H1 (cell line): ENCODE data around the gene FBXO34. TPM values are rescaled to one million over a fixed set of nuclear protein-coding genes. Genes with fewer than 3 reads are reported as not detected.

Experiments
- CTCF ChIA-PET: fragments of 300-600 bp; sonication (Branson Sonifier 250); formaldehyde crosslinking; loops from one replicate; lab custom pipeline; 2021; ENCODE audit not compliant: partially characterized antibody; lab: Charles Lee
- POLR2A ChIA-PET: fragments of 300-600 bp; sonication (Branson Sonifier 250); formaldehyde crosslinking; loops from one replicate; lab custom pipeline; 2021; ENCODE audit warnings: inconsistent platforms; ENCODE audit not compliant: partially characterized antibody; lab: Charles Lee
- DNase-seq, 2 experiments: peaks; one replicate each; pipeline versions ENCODE4 v3.0.0 to v3.0.0-alpha.2; 2010 to 2022; ENCODE audit warnings: low spot score in 2 of 2, low read depth in 1 of 2, mixed read lengths in 1 of 2
- FAIRE-seq: peaks from 2 replicates; lab custom pipeline; 2011; peaks lifted over from hg19 to GRCh38; lab: Jason Lieb, UNC
- H2AFZ ChIP-seq: 2 replicates; pipeline ENCODE4 v1.8.1; 2012; ENCODE audit warnings: low read length, inconsistent platforms
- H2AK5ac ChIP-seq: 2 replicates; pipeline ENCODE4 v1.6.1; 2013; ENCODE audit warnings: low read depth, low read length
- H2BK120ac ChIP-seq: replicated peaks from 2 replicates; pipeline ENCODE3; 2013; ENCODE audit warnings: low read depth, low read length, inconsistent platforms
- H2BK12ac ChIP-seq: 2 replicates; pipeline ENCODE4 v1.6.1; 2013; ENCODE audit warnings: low read depth, low read length
- H2BK15ac ChIP-seq: 2 replicates; pipeline ENCODE4 v1.6.1; 2013; ENCODE audit warnings: low read length
- H2BK20ac ChIP-seq: 2 replicates; pipeline ENCODE4 v1.6.1; 2013; ENCODE audit warnings: low read length
- H2BK5ac ChIP-seq: 2 replicates; pipeline ENCODE4 v1.6.1; 2013; ENCODE audit warnings: low read depth, low read length
- H3K14ac ChIP-seq: 2 replicates; pipeline ENCODE4 v1.6.1; 2013; ENCODE audit warnings: inconsistent platforms; ENCODE audit not compliant: insufficient read length
- H3K18ac ChIP-seq: 2 replicates; pipeline ENCODE4 v1.6.1; 2013; ENCODE audit warnings: low read length; ENCODE audit errors: extremely low read depth
- H3K23ac ChIP-seq: 2 replicates; pipeline ENCODE4 v1.6.1; 2013; ENCODE audit warnings: inconsistent platforms; ENCODE audit not compliant: insufficient read length
- H3K23me2 ChIP-seq: 2 replicates; pipeline ENCODE4 v1.6.1; 2013; ENCODE audit warnings: low read depth, low read length
- H3K27ac ChIP-seq: 2 replicates; pipeline ENCODE4 v1.6.1; 2011; ENCODE audit warnings: low read depth, low read length, inconsistent platforms
- H3K27me3 ChIP-seq, 4 experiments: replicated peaks in 1 of 4; 1 replicate in 1 of 4; 2 replicates in 3 of 4; pipeline versions ENCODE4 v1.6.1 to v1.8.1; 2011 to 2013; ENCODE audit warnings: low read length in 3 of 4, mild to moderate bottlenecking in 3 of 4, inconsistent platforms in 2 of 4, mixed read lengths in 2 of 4, moderate library complexity in 1 of 4; ENCODE audit not compliant: control insufficient read depth in 3 of 4, insufficient read depth in 3 of 4; ENCODE audit errors: extremely low read depth in 1 of 4
- H3K36me3 ChIP-seq, 4 experiments: 2 replicates each; pipeline versions ENCODE4 v1.6.1 to v1.8.1; 2011 to 2013; ENCODE audit warnings: mild to moderate bottlenecking in 4 of 4, low read length in 3 of 4, moderate library complexity in 2 of 4, control low read depth in 1 of 4, inconsistent platforms in 1 of 4; ENCODE audit not compliant: insufficient read depth in 4 of 4, control insufficient read depth in 2 of 4
- H3K4ac ChIP-seq: replicated peaks from 2 replicates; pipeline ENCODE3; 2013; ENCODE audit warnings: low read length, low read depth, mixed read lengths, inconsistent platforms; ENCODE audit not compliant: insufficient read length
- H3K4me1 ChIP-seq, 4 experiments: replicated peaks in 1 of 4; 1 replicate in 1 of 4; 2 replicates in 3 of 4; pipeline versions ENCODE4 v1.6.1 to v1.8.1; 2011 to 2013; ENCODE audit warnings: low read length in 3 of 4, inconsistent platforms in 2 of 4, mixed read lengths in 1 of 4; ENCODE audit not compliant: insufficient read depth in 4 of 4, control insufficient read depth in 3 of 4
- H3K4me2 ChIP-seq, 2 experiments: 2 replicates each; pipeline versions ENCODE4 v1.6.1 to v1.8.1; 2011 to 2013; ENCODE audit warnings: low read depth in 2 of 2, low read length in 2 of 2, control low read depth in 1 of 2, inconsistent platforms in 1 of 2, mild to moderate bottlenecking in 1 of 2; ENCODE audit not compliant: insufficient read depth in 1 of 2
- H3K4me3 ChIP-seq, 4 experiments: fragments of 200-600, 300-600 bp in 1 of 4; sonication (generic), shearing (Covaris generic), sonication (Bioruptor Twin) in 1 of 4; 2 replicates each; pipeline versions ENCODE4 v1.5.1 to v1.8.1; 2011 to 2016; ENCODE audit warnings: low read length in 4 of 4, low read depth in 3 of 4, control low read depth in 2 of 4, inconsistent platforms in 2 of 4, mild to moderate bottlenecking in 2 of 4, mixed read lengths in 1 of 4, moderate library complexity in 1 of 4; ENCODE audit not compliant: insufficient read depth in 2 of 4; ENCODE audit errors: extremely low read depth in 1 of 4
- H3K56ac ChIP-seq: replicated peaks from 2 replicates; pipeline ENCODE3; 2013; ENCODE audit warnings: low read depth, mild to moderate bottlenecking, mixed read lengths, low read length, inconsistent platforms; ENCODE audit not compliant: insufficient read length
- H3K79me1 ChIP-seq: 2 replicates; pipeline ENCODE4 v1.6.1; 2013; ENCODE audit warnings: low read depth, low read length, control low read depth
- H3K79me2 ChIP-seq, 2 experiments: 2 replicates each; pipeline versions ENCODE4 v1.6.1 to v1.8.1; 2012 to 2013; ENCODE audit warnings: low read length in 2 of 2, mild to moderate bottlenecking in 2 of 2, inconsistent platforms in 1 of 2; ENCODE audit not compliant: insufficient read depth in 2 of 2, control insufficient read depth in 1 of 2
- H3K9ac ChIP-seq, 4 experiments: replicated peaks in 1 of 4; 1 replicate in 1 of 4; 2 replicates in 3 of 4; pipeline versions ENCODE4 v1.6.1 to v1.8.1; 2011 to 2013; ENCODE audit warnings: low read depth in 3 of 4, low read length in 3 of 4, control low read depth in 2 of 4, mild to moderate bottlenecking in 2 of 4, moderate library complexity in 2 of 4, inconsistent platforms in 1 of 4; ENCODE audit errors: extremely low read depth in 1 of 4
- H3K9me3 ChIP-seq, 2 experiments: 2 replicates each; pipeline versions ENCODE4 v1.6.1 to v1.8.1; 2012 to 2013; ENCODE audit warnings: mild to moderate bottlenecking in 2 of 2, moderate library complexity in 2 of 2, control low read depth in 1 of 2, inconsistent platforms in 1 of 2, low read depth in 1 of 2, low read length in 1 of 2, mixed read lengths in 1 of 2; ENCODE audit not compliant: insufficient read depth in 2 of 2
- H4K20me1 ChIP-seq, 2 experiments: replicated peaks in 1 of 2; 2 replicates each; pipeline versions ENCODE3 to v1.8.1; 2011 to 2013; ENCODE audit warnings: inconsistent platforms in 2 of 2, low read length in 2 of 2, mild to moderate bottlenecking in 1 of 2; ENCODE audit not compliant: insufficient read depth in 2 of 2, control insufficient read depth in 1 of 2
- H4K5ac ChIP-seq: 2 replicates; pipeline ENCODE4 v1.6.1; 2013; ENCODE audit warnings: low read length, low read depth, mixed read lengths, inconsistent platforms; ENCODE audit not compliant: insufficient read length
- H4K8ac ChIP-seq: 2 replicates; pipeline ENCODE4 v1.8.0; 2013; ENCODE audit warnings: mild to moderate bottlenecking, moderate library complexity, low read length, inconsistent platforms; ENCODE audit not compliant: insufficient read depth; ENCODE audit errors: extremely low read depth
- H4K91ac ChIP-seq: replicated peaks from 2 replicates; pipeline ENCODE3; 2013; ENCODE audit warnings: low read length, mixed read lengths, inconsistent platforms; ENCODE audit not compliant: insufficient read length
- CHD1 ChIP-seq: IDR thresholded peaks from 2 replicates; pipeline ENCODE4 v1.6.1; 2012; ENCODE audit warnings: low read depth, low read length, improper control_type of control experiment
- CTBP2 ChIP-seq: IDR thresholded peaks from 2 replicates; pipeline ENCODE4 v1.7.0; 2011; ENCODE audit warnings: borderline replicate concordance, mild to moderate bottlenecking, moderate library complexity, mixed read lengths, low read length; ENCODE audit not compliant: insufficient read depth, insufficient read length
- EGR1 ChIP-seq: IDR thresholded peaks from 2 replicates; pipeline ENCODE4 v1.6.1; 2011; ENCODE audit warnings: low read depth, low read length, borderline replicate concordance
- FOSL1 ChIP-seq: IDR thresholded peaks from 2 replicates; pipeline ENCODE4 v1.6.1; 2011; ENCODE audit warnings: mild to moderate bottlenecking, low read depth, low read length, moderate library complexity; ENCODE audit not compliant: insufficient read depth
- NRF1 ChIP-seq: IDR thresholded peaks from 2 replicates; pipeline ENCODE4 v1.6.1; 2011; ENCODE audit warnings: mild to moderate bottlenecking, low read depth, low read length, improper control_type of control experiment
- POLR2A ChIP-seq, 2 experiments: IDR thresholded peaks; 1 replicate in 1 of 2; 2 replicates in 1 of 2; pipeline ENCODE4 v1.6.1; 2011; ENCODE audit warnings: low read depth in 2 of 2, low read length in 2 of 2, mild to moderate bottlenecking in 2 of 2; ENCODE audit errors: control extremely low read depth in 1 of 2
- SIX5 ChIP-seq: IDR thresholded peaks from 2 replicates; pipeline ENCODE4 v1.6.1; 2011; ENCODE audit warnings: mild to moderate bottlenecking, low read depth, low read length
- SP2 ChIP-seq: IDR thresholded peaks from 2 replicates; pipeline ENCODE4 v1.6.1; 2012; ENCODE audit warnings: mild to moderate bottlenecking, low read length, inconsistent platforms
- YY1 ChIP-seq: IDR thresholded peaks from 2 replicates; pipeline ENCODE4 v1.6.1; 2011; ENCODE audit warnings: low read depth, mild to moderate bottlenecking, low read length
- WGBS, 2 experiments: shearing (Covaris generic) in 1 of 2; methylation state at CpG; one replicate each; pipeline versions ENCODE4 v1.1.6 to v1.1.7; 2013 to 2015; ENCODE audit warnings: low lambda C conversion rate in 2 of 2, mixed read lengths in 2 of 2, inconsistent platforms in 1 of 2, low coverage in 1 of 2, missing lambda C conversion rate in 1 of 2; ENCODE audit not compliant: insufficient replicate concordance in 2 of 2, insufficient coverage in 1 of 2, insufficient read length in 1 of 2; ENCODE audit errors: extremely low coverage in 1 of 2, missing lambda C conversion rate in 1 of 2; 5-methylcytosine and 5-hydroxymethylcytosine counted together
- polyA plus RNA-seq, 7 experiments: library from polyadenylated mRNA; depleted of rRNA in 3 of 7; stranded (reverse) in 5 of 7; unstranded in 2 of 7; fragments of >200 nt in 5 of 7; fragments of 200-250 nt in 2 of 7; gene quantifications; 1 replicate in 5 of 7; 2 replicates in 1 of 7; 4 replicates in 1 of 7; pipeline versions ENCODE4 v1.2.1 to v1.2.3, GENCODE V29; 2011 to 2013; ENCODE audit warnings: missing spikeins in 2 of 7, mixed read lengths in 2 of 7
- total RNA-seq: library from RNA; stranded (reverse); fragmentation: NEBNext Ultra II Directional; extraction: Animal tissue kit (Norgen Biotek cat#: 25700); gene quantifications from 2 replicates; pipeline ENCODE4 v1.2.1, GENCODE V29; 2021
- TF ChIP-seq, protein P1 (sequence below): IDR thresholded peaks from 2 replicates; pipeline ENCODE4 v1.6.1; 2012; ENCODE audit warnings: inconsistent platforms
- TF ChIP-seq, protein P2 (sequence below): IDR thresholded peaks from 2 replicates; pipeline ENCODE4 v1.6.1; 2012; ENCODE audit warnings: low read length, inconsistent platforms

FBXO34 gene
- total and polyA plus RNA-seq, 2 of the 8 experiments (the other 6 are each of a cell fraction or from before 2014, with no cell fraction given): 7.0 to 14.4 TPM

DNA sequence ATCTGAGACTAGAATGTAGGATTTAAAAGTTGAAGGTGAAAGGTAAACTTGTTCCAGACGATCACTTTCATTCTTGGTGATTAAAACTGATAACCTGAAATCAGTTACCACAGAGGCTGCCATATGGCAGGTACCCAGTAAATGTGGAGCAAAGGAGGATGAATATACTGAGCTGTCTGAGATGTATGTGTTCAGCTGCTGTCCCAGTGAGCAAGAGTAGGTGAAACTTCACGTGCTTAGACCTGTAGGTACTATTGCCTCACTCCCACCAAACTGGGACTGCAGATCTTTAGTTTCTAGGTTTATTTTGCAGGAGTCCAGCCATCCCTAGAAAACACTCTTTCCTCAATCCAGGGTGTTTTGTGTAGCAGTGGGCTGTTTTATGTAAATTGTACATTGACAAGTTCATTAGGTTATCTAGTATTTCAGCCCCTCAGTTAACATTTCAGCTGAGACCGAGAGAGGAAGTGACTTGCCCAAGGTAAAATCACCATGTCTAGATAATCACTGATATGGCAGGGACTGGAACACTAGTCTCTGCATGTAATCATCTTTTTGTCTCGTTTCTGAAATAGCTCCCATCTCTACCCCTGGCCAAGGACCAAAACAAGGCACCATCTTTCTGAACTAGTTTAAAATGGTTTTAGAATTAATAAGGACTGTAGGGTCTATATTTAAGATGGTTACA is 77.7 kb downstream of the FBXO34 start:
- Histone ChIP-seq H2AFZ (no peak overlapping the region), H3K23me2 (no peaks in the 10 kb centered on the region), H3K9me3 (no peaks in the 10 kb centered on the region), H3K56ac (no peak overlapping the region), H3K23ac (no peak overlapping the region), H2AK5ac (no peak overlapping the region), H4K20me1 (peaks cover 0 to 8% of the 10 kb centered on the region in 2 experiments), H3K79me2 (peaks cover 0 to 15% of the 10 kb centered on the region in 2 experiments; a peak in 2 of 4 replicates), H3K4me3 (no peak overlapping the region), H2BK15ac (no peak overlapping the region), H2BK12ac (no peak overlapping the region), H4K8ac (no peak overlapping the region), H3K18ac (no peak overlapping the region), H4K5ac (no peak overlapping the region), H3K4me1 (no peaks in the 10 kb centered on the region), H3K4ac (no peak overlapping the region), H2BK5ac (no peak overlapping the region), H3K4me2 (no peak overlapping the region), H4K91ac (no peak overlapping the region), H3K36me3 (peaks cover 0 to 12% (median 4%) of the 10 kb centered on the region in 4 experiments; a peak in 4 of 8 replicates), H3K79me1 (peaks cover 3% of the 10 kb centered on the region; the same call in 1 of the 2 replicates), H2BK20ac (no peak overlapping the region), H3K27me3 (peaks cover 0 to 2% (median 0%) of the 10 kb centered on the region in 4 experiments; a peak in 1 of 7 replicates), H3K27ac (no peak overlapping the region), H2BK120ac (no peak overlapping the region), H3K14ac (no peak overlapping the region), H3K9ac (no peak overlapping the region)
- DNase-seq (peak in 1 of 2 experiments; percentile 16), FAIRE-seq (no peak)
- POLR2A ChIA-PET: no interaction called here
- 89% methylated on average over 4 of the region's 4 CpGs; no CpG with 5 or more reads in 1 of the 2 experiments for WGBS, 2 experiments
- CTCF ChIA-PET: interaction anchor here (1.0 to 1.2 kb wide), 3 partner anchors 9 to 103 kb away, joined by 3 read pairs; no protein-coding TSS in a partner anchor
- TF ChIP-seq NRF1 (no peak), CTBP2 (no peak), SP2 (no peak), EGR1 (no peak), SIX5 (no peak), YY1 (no peak), POLR2A (IDR thresholded peaks at IDR 0.05; ENCODE audit: control extremely low read depth in 1 of 2, low read depth in 2 of 2, low read length in 2 of 2) (no peak), FOSL1 (no peak), CHD1 (no peak)
- TF ChIP-seq, protein P1, sequence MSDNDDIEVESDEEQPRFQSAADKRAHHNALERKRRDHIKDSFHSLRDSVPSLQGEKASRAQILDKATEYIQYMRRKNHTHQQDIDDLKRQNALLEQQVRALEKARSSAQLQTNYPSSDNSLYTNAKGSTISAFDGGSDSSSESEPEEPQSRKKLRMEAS: no peak
- TF ChIP-seq, protein P2, sequence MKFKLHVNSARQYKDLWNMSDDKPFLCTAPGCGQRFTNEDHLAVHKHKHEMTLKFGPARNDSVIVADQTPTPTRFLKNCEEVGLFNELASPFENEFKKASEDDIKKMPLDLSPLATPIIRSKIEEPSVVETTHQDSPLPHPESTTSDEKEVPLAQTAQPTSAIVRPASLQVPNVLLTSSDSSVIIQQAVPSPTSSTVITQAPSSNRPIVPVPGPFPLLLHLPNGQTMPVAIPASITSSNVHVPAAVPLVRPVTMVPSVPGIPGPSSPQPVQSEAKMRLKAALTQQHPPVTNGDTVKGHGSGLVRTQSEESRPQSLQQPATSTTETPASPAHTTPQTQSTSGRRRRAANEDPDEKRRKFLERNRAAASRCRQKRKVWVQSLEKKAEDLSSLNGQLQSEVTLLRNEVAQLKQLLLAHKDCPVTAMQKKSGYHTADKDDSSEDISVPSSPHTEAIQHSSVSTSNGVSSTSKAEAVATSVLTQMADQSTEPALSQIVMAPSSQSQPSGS: no peak
